Vagina (tissue), 2 donors: ENCODE measurements around the gene PRMT2.

ENCODE experiments used
- CTCF ChIP-seq, 3 experiments: fragments of 450-650 bp in 2 of 3; fragments of 200-600 bp in 1 of 3; sonication (generic) in 1 of 3; IDR thresholded peaks; one replicate each; pipeline ENCODE4 v1.5.1; 2017 to 2019; ENCODE audit warnings: antibody characterized with exemption in 3 of 3, mild to moderate bottlenecking in 2 of 3, moderate library complexity in 2 of 3
- POLR2A ChIP-seq, 2 donors: fragments of 450-650 bp; IDR thresholded peaks; one replicate each; pipeline ENCODE4 v1.6.1; 2017; ENCODE audit warnings: antibody characterized with exemption in 2 of 2, mild to moderate bottlenecking in 2 of 2, moderate library complexity in 2 of 2
- POLR2AphosphoS5 ChIP-seq, 2 donors: sonication (generic); formaldehyde crosslinking; IDR thresholded peaks; one replicate each; pipeline ENCODE4 v1.9.0; 2017; ENCODE audit warnings: antibody characterized with exemption in 2 of 2, mild to moderate bottlenecking in 2 of 2, low read depth in 1 of 2; ENCODE audit not compliant: insufficient read depth in 1 of 2

- no peak for TF ChIP-seq POLR2A (IDR thresholded peaks at IDR 0.05)
- TF ChIP-seq POLR2AphosphoS5 (IDR thresholded peaks at IDR 0.05; ENCODE audit: insufficient read depth in 1 of 2, low read depth in 1 of 2): no peak
- no peak for TF ChIP-seq CTCF (IDR thresholded peaks at IDR 0.05)
Measured at GRCh38 chr21:46626536-46626935, 8.9 kb upstream of the PRMT2 start.
